Right forelimb (tissue), 1 donor: ENCODE results near the gene ZCCHC9.
"Not testable (repeated sequence)": the region's sequence is repeated elsewhere in the genome, so short reads cannot be mapped to it uniquely, and the experiment has no call there.

Experiments used
- DNase-seq: peaks from one replicate; pipeline ENCODE4 v3.0.0-alpha.2; 2018

ZCCHC9 gene

GRCh38 chr5:81308836-81309235 lies 7.4 kb downstream of the ZCCHC9 start:
- no peak for DNase-seq

- no peak for DNase-seq
Observed at GRCh38 chr5:81310402-81311063, 9.1 kb downstream of the ZCCHC9 start.

GRCh38 chr5:81313278-81313677 lies 11.9 kb downstream of the ZCCHC9 start:
- no peak for DNase-seq

GRCh38 chr5:81313686-81314085 lies 12.3 kb downstream of the ZCCHC9 start:
- DNase-seq: no peak

- no peak for DNase-seq
Observed at GRCh38 chr5:81314581-81314980, 13.2 kb downstream of the ZCCHC9 start.

GRCh38 chr5:81315336-81315735 lies 13.9 kb downstream of the ZCCHC9 start:
- DNase-seq: no peak

GRCh38 chr5:81315830-81316229 lies 14.4 kb downstream of the ZCCHC9 start:
- DNase-seq: no peak

- no peak for DNase-seq
Observed at GRCh38 chr5:81316571-81316970, 15.2 kb downstream of the ZCCHC9 start.

GRCh38 chr5:81317536-81317935 lies 16.1 kb downstream of the ZCCHC9 start:
- DNase-seq: no peak

GRCh38 chr5:81326554-81326953 lies 25.2 kb downstream of the ZCCHC9 start:
- DNase-seq: no peak

- DNase-seq: no peak
Observed at GRCh38 chr5:81334304-81335061, 33.1 kb downstream of the ZCCHC9 start.

- no peak for DNase-seq
Observed at GRCh38 chr5:81335946-81336345, 34.6 kb downstream of the ZCCHC9 start.

GRCh38 chr5:81336556-81336955 lies 35.2 kb downstream of the ZCCHC9 start:
- DNase-seq: no peak

GRCh38 chr5:81337803-81338202 lies 36.4 kb downstream of the ZCCHC9 start:
- no peak for DNase-seq

- DNase-seq: not testable (repeated sequence)
Observed at GRCh38 chr5:81338213-81338612, 36.8 kb downstream of the ZCCHC9 start.

GRCh38 chr5:81344736-81345135 lies 43.3 kb downstream of the ZCCHC9 start:
- DNase-seq: no peak

GRCh38 chr5:81345411-81346003 lies 44.1 kb downstream of the ZCCHC9 start:
- DNase-seq: no peak

- DNase-seq: no peak
Observed at GRCh38 chr5:81349161-81349560, 47.8 kb downstream of the ZCCHC9 start.

- DNase-seq: no peak
Observed at GRCh38 chr5:81350507-81350906, 49.1 kb downstream of the ZCCHC9 start.

- no peak for DNase-seq
Observed at GRCh38 chr5:81353189-81353588, 51.8 kb downstream of the ZCCHC9 start.

- no peak for DNase-seq
Observed at GRCh38 chr5:81354093-81354492, 52.7 kb downstream of the ZCCHC9 start.

- no peak for DNase-seq
Observed at GRCh38 chr5:81355291-81356251, 54.2 kb downstream of the ZCCHC9 start.

- DNase-seq: no peak
Observed at GRCh38 chr5:81359108-81359507, 57.7 kb downstream of the ZCCHC9 start.
